ENCODE measurements around the gene WDR77. TPM values are rescaled to one million over a fixed set of nuclear protein-coding genes. Genes with fewer than 3 reads are reported as not detected.

The WDR77 gene
- total RNA-seq, 1 donor from 2014 or later: 29.6 TPM

DNA sequence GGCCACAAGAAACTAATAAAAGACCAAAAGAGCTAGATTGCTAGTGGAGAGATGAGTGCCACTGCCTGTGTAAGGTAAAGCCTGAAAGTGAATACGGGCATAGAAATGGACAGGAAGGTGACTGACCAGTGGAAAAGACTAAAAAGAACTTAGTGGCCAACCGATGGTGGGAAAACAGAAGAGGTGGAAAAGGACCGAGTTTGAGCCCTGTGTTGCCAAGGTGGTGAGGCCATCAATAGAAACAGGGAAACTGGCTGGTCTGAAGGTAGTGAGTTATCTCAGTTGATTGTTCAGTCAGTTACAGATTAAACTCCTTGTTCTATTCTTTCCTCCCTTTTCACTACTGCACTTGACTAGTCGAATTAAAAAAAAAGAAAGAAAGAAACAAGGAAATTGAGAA lies 2.5 kb downstream of the WDR77 start:
- no peak for DNase-seq (ENCODE audit: low spot score)
- intact Hi-C loops (cut with DNase I): no loop called here

GRCh38 chr1:111444031-111444430 lies 5.0 kb downstream of the WDR77 start:
- DNase-seq (ENCODE audit: low spot score): no peak
- intact Hi-C loops (cut with DNase I): no loop called here

GRCh38 chr1:111442457-111442856 lies 6.6 kb downstream of the WDR77 start:
- intact Hi-C loops (cut with DNase I): no loop called here
- DNase-seq (ENCODE audit: low spot score): no peak

DNA sequence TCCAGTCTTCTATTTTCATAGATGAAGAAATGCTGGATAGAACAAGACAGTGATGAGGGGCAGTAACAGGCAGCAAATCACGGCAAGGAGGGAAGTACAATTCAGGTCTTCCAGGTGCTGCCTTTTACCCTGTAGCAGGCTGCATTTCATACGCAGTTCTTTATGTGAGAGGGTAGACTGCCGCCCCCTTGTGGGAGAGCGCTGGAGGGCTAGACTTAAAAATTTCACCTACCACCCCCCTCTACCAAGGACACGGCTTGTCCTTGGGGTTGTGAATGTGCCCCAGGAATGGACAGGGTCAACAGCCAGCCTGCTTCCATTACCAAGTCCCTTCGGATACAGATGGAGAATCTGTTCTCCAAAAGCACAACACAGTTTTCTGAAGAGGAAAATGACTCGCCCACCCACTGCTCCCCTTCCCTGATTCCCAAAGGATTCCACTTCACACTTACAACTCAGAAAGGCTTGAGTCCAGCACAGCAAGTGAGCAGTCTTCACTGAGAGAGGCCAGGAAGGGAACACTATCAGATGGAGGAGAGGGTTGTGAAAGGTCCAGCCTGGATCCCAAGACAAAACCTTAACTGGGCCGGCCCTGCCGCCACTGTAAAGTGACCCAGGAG lies 7.4 kb downstream of the WDR77 start:
- intact Hi-C loops (cut with DNase I): no loop called here

GRCh38 chr1:111439461-111440351 lies 9.3 kb downstream of the WDR77 start:
- intact Hi-C loops (cut with DNase I): no loop called here

More for the DNA sequence above, 7.4 kb downstream of the WDR77 start:
- no peak for DNase-seq (ENCODE audit: low spot score)

GRCh38 chr1:111436726-111437125 lies 12.3 kb downstream of the WDR77 start:
- no peak for DNase-seq (ENCODE audit: low spot score)
- intact Hi-C loops (cut with DNase I): no loop called here

More at GRCh38 chr1:111439461-111440351, 9.3 kb downstream of the WDR77 start:
- no peak for DNase-seq (ENCODE audit: low spot score)

GRCh38 chr1:111424281-111424680 lies 24.8 kb downstream of the WDR77 start:
- intact Hi-C loops (cut with DNase I): no loop called here
- DNase-seq (ENCODE audit: low spot score): no peak

- intact Hi-C loops (cut with DNase I): no loop called here
- DNase-seq (ENCODE audit: low spot score): no peak
Measured at GRCh38 chr1:111422546-111423391, 26.3 kb downstream of the WDR77 start.

DNA sequence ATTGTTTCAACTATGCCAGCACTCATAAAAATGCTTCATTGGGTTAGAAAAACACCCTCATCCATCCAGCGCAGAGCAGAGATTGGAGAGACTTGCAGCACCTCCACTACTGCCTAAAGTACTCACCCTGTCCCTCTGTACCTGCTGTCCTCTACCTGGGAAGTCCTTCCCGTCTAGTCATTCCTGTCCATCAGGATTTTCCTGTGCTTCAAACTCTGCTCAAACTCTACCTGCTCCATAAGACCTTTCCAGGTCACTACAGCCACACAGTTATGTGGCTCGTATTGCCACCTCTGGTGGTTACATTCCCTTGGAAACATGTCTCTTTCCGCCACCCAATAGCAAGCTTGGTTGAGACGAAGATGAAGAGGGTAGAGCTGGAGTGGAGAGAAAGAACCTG lies 28.7 kb downstream of the WDR77 start:
- intact Hi-C loops (cut with DNase I): no loop called here
- no peak for DNase-seq (ENCODE audit: low spot score)

DNA sequence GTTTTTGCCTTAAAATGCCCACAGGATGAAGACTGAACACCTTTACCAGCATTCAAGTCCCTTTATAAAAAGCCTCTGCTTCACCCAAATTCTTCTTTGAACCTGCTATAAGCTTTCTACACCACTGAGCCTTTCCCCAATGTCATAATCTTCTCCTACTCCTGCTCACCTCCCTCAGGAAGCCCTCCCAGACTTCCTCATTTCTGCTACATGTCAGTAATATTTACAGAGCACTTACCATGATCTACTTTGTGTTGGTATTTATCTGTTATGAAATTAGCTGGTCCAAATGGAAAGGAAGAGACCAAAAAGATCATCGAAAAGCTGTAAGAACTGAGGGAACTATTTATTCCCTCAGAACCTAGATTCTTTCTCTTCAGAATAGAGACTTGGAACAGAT lies 30.0 kb downstream of the WDR77 start:
- intact Hi-C loops (cut with DNase I): no loop called here
- no peak for DNase-seq (ENCODE audit: low spot score)

GRCh38 chr1:111417755-111418154 lies 31.3 kb downstream of the WDR77 start:
- DNase-seq (ENCODE audit: low spot score): no peak
- intact Hi-C loops (cut with DNase I): no loop called here

DNA sequence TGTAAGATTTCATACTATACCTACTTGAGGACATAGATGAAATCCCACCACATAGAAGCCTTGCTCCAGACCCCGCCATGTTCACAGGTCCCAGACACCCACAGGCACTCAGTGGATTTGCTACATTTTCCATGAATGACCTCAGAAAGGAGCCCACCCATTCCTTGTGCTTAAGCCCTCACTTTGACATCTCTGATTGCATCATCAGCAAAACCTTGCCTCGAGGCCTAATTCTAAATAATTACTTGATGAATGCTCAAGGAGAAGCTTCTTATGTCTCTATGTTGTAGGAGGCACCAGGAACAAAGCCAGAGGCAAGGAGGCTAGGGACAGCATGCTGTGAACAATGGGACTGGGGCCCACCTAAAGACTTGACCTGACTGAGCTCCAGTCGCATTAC lies 33.6 kb downstream of the WDR77 start:
- no peak for DNase-seq (ENCODE audit: low spot score)
- intact Hi-C loops (cut with DNase I): no loop called here

DNA sequence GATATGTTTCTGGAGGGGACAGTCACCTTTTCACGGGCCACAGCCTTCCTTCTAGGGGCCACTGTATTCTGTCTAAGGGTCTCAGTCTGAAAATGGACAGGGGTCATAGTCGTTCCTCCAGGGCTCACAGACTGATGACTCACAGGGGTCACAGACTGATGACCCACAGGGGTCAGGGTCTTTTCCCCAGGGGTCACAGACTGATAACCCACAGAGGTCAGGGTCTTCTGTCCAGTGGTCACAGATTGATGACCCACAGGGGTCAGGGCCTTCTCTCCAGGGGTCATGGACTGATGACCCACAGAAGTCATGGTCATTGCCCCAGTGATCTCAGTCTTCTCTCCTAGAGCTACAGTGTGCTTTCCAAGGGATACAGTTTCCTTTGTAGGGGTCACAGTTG lies 34.3 kb downstream of the WDR77 start:
- no peak for DNase-seq (ENCODE audit: low spot score)
- intact Hi-C loops (cut with DNase I): no loop called here

DNA sequence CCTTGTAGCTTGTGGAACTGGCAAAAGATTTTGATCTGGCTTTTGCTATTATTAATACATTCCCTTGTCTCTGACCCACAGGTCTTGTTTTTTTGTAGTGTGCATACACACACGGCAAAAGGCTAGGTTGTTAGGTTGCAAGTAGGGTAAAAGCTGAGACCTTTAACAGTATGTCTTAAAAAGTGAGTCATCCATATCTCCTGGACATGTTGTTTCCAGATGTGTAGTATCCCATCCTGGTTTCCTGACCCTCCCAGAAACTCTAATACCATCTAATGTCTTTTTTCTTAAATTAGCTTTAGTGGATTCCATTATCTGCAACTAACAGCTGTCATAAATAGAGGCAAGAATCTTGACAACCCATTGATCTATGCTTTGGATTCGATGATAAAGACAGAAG lies 36.2 kb downstream of the WDR77 start:
- intact Hi-C loops (cut with DNase I): no loop called here
- DNase-seq (ENCODE audit: low spot score): no peak

GRCh38 chr1:111407301-111407700 lies 41.8 kb downstream of the WDR77 start:
- intact Hi-C loops (cut with DNase I): no loop called here
- DNase-seq (ENCODE audit: low spot score): no peak

- no peak for DNase-seq (ENCODE audit: low spot score)
- intact Hi-C loops (cut with DNase I): no loop called here
Measured at GRCh38 chr1:111406321-111406768, 42.7 kb downstream of the WDR77 start.

GRCh38 chr1:111404588-111404987 lies 44.5 kb downstream of the WDR77 start:
- intact Hi-C loops (cut with DNase I): no loop called here

GRCh38 chr1:111402083-111402482 lies 47.0 kb downstream of the WDR77 start:
- intact Hi-C loops (cut with DNase I): no loop called here
- no peak for DNase-seq (ENCODE audit: low spot score)

More at GRCh38 chr1:111404588-111404987, 44.5 kb downstream of the WDR77 start:
- no peak for DNase-seq (ENCODE audit: low spot score)

- intact Hi-C loops (cut with DNase I): loop anchor here (2.0 kb wide), 1 partner anchor 177 kb away; no protein-coding TSS in a partner anchor
- DNase-seq (ENCODE audit: low spot score): no peak
Measured at GRCh38 chr1:111399792-111400610, 49.1 kb downstream of the WDR77 start.

Data from cardiac septum (tissue), 1 donor.